HepG2 (cell line): ENCODE data around the gene ARL4C. TPM values are rescaled to one million over a fixed set of nuclear protein-coding genes. Genes with fewer than 3 reads are reported as not detected.

Source experiments
- ATF7 ChIP-seq, 2 experiments: fragments of 450-650 bp in 1 of 2; sonication (generic) in 1 of 2; formaldehyde crosslinking in 1 of 2; IDR thresholded peaks; 2 replicates each; pipeline versions ENCODE4 v1.4.0 to v1.6.1; 2016 to 2020; ENCODE audit warnings: antibody characterized with exemption in 1 of 2, mild to moderate bottlenecking in 1 of 2, missing genetic modification reagents in 1 of 2
- CAMTA2 ChIP-seq: sonication (generic); formaldehyde crosslinking; IDR thresholded peaks from 2 replicates; pipeline ENCODE4 v1.4.0; 2020; ENCODE audit warnings: mild to moderate bottlenecking, missing genetic modification reagents, borderline replicate concordance
- EED ChIP-seq: sonication (generic); formaldehyde crosslinking; IDR thresholded peaks from 2 replicates; pipeline ENCODE4 v1.5.0; 2020; ENCODE audit warnings: mild to moderate bottlenecking, missing genetic modification reagents
- ELF4 ChIP-seq: sonication (generic); formaldehyde crosslinking; IDR thresholded peaks from 2 replicates; pipeline ENCODE4 v1.5.0; 2020; ENCODE audit warnings: missing genetic modification reagents, mild to moderate bottlenecking, moderate library complexity, borderline replicate concordance
- FOXC1 ChIP-seq: sonication (generic); formaldehyde crosslinking; IDR thresholded peaks from 2 replicates; pipeline ENCODE4 v1.8.0; 2022; ENCODE audit warnings: mild to moderate bottlenecking, missing genetic modification reagents, borderline replicate concordance
- HNF4G ChIP-seq, 2 experiments: sonication (generic) in 1 of 2; formaldehyde crosslinking in 1 of 2; IDR thresholded peaks; 2 replicates each; pipeline versions ENCODE4 v1.4.0 to v1.6.1; 2011 to 2020; ENCODE audit warnings: borderline replicate concordance in 2 of 2, low read depth in 2 of 2, mild to moderate bottlenecking in 2 of 2, low read length in 1 of 2, missing genetic modification reagents in 1 of 2, moderate library complexity in 1 of 2
- MIER3 ChIP-seq: IDR thresholded peaks from 2 replicates; pipeline ENCODE4 v1.6.1; 2016; ENCODE audit warnings: missing compliant biosample characterization, borderline replicate concordance
- MYC ChIP-seq: sonication (generic); formaldehyde crosslinking; IDR thresholded peaks from 2 replicates; pipeline ENCODE4 v1.9.0; 2021; ENCODE audit warnings: missing genetic modification reagents, borderline replicate concordance
- NFE2 ChIP-seq: sonication (generic); formaldehyde crosslinking; IDR thresholded peaks from 2 replicates; pipeline ENCODE4 v1.4.0; 2020; ENCODE audit warnings: missing genetic modification reagents
- NPAS2 ChIP-seq: sonication (generic); formaldehyde crosslinking; IDR thresholded peaks from 2 replicates; pipeline ENCODE4 v1.8.0; 2022; ENCODE audit warnings: mild to moderate bottlenecking, missing genetic modification reagents, borderline replicate concordance
- PHF20 ChIP-seq: sonication (generic); formaldehyde crosslinking; IDR thresholded peaks from 2 replicates; pipeline ENCODE4 v1.5.0; 2020; ENCODE audit warnings: mild to moderate bottlenecking, missing genetic modification reagents
- PHF21A ChIP-seq: sonication (generic); formaldehyde crosslinking; IDR thresholded peaks from 2 replicates; pipeline ENCODE4 v1.5.0; 2020; ENCODE audit warnings: mild to moderate bottlenecking, missing genetic modification reagents
- RBAK ChIP-seq: sonication (generic); formaldehyde crosslinking; IDR thresholded peaks from 2 replicates; pipeline ENCODE4 v1.5.1; 2020; ENCODE audit warnings: mild to moderate bottlenecking, missing genetic modification reagents
- RXRA ChIP-seq: sonication (generic); formaldehyde crosslinking; IDR thresholded peaks from 2 replicates; pipeline ENCODE4 v1.5.1; 2020; ENCODE audit warnings: missing genetic modification reagents
- SALL1 ChIP-seq: sonication (generic); formaldehyde crosslinking; IDR thresholded peaks from 2 replicates; pipeline ENCODE4 v1.8.0; 2022; ENCODE audit warnings: mild to moderate bottlenecking, missing genetic modification reagents
- SIX1 ChIP-seq: sonication (generic); formaldehyde crosslinking; IDR thresholded peaks from 2 replicates; pipeline ENCODE4 v1.4.0; 2020; ENCODE audit warnings: missing genetic modification reagents, borderline replicate concordance
- SNAI1 ChIP-seq: sonication (generic); formaldehyde crosslinking; IDR thresholded peaks from 2 replicates; pipeline ENCODE4 v1.5.0; 2020; ENCODE audit warnings: mild to moderate bottlenecking, missing genetic modification reagents, borderline replicate concordance
- SOX13 ChIP-seq, 3 experiments: fragments of 450-650 bp in 1 of 3; sonication (generic) in 1 of 3; formaldehyde crosslinking in 1 of 3; IDR thresholded peaks in 2 of 3; conservative IDR thresholded peaks in 1 of 3; 2 replicates each; pipeline versions ENCODE4 v1.5.0 to v1.6.1; 2016 to 2020; ENCODE audit warnings: antibody characterized with exemption in 1 of 3, mild to moderate bottlenecking in 1 of 3, missing compliant biosample characterization in 1 of 3, missing genetic modification reagents in 1 of 3, moderate library complexity in 1 of 3
- ZMYM4 ChIP-seq: sonication (generic); formaldehyde crosslinking; IDR thresholded peaks from 2 replicates; pipeline ENCODE4 v1.8.1; 2023; ENCODE audit warnings: mild to moderate bottlenecking, missing genetic modification reagents
- ZNF44 ChIP-seq: sonication (generic); formaldehyde crosslinking; IDR thresholded peaks from 2 replicates; pipeline ENCODE4 v1.5.1; 2020; ENCODE audit warnings: mild to moderate bottlenecking, missing genetic modification reagents
- ZNF512B ChIP-seq: sonication (generic); formaldehyde crosslinking; IDR thresholded peaks from 2 replicates; pipeline ENCODE4 v1.5.1; 2020; ENCODE audit warnings: missing genetic modification reagents, mild to moderate bottlenecking, borderline replicate concordance
- ZNF557 ChIP-seq: sonication (generic); formaldehyde crosslinking; IDR thresholded peaks from 2 replicates; pipeline ENCODE4 v1.4.0; 2020; ENCODE audit warnings: missing genetic modification reagents
- ZNF572 ChIP-seq: sonication (generic); formaldehyde crosslinking; IDR thresholded peaks from 2 replicates; pipeline ENCODE4 v1.5.1; 2020; ENCODE audit warnings: mild to moderate bottlenecking, missing genetic modification reagents
- ZNF616 ChIP-seq: sonication (generic); formaldehyde crosslinking; IDR thresholded peaks from 2 replicates; pipeline ENCODE4 v1.5.0; 2020; ENCODE audit warnings: low read depth, mild to moderate bottlenecking, missing genetic modification reagents
- ZNF670 ChIP-seq: sonication (generic); formaldehyde crosslinking; IDR thresholded peaks from 2 replicates; pipeline ENCODE4 v1.8.0; 2022; ENCODE audit warnings: mild to moderate bottlenecking, missing genetic modification reagents, borderline replicate concordance
- ZNF777 ChIP-seq: sonication (generic); formaldehyde crosslinking; IDR thresholded peaks from 2 replicates; pipeline ENCODE4 v1.4.0; 2020; ENCODE audit warnings: missing genetic modification reagents
- polyA plus RNA-seq, 8 experiments: library from polyadenylated mRNA; depleted of rRNA in 3 of 8; stranded (reverse) in 7 of 8; unstranded in 1 of 8; fragments of >200 nt; fragmentation: Illumina TruSeq in 4 of 8; extraction: Trizol in 4 of 8; gene quantifications; 2 replicates each; pipeline versions ENCODE4 v1.2.1 to v1.2.3, GENCODE V29; 2011 to 2016; ENCODE audit warnings: low read depth in 4 of 8, missing spikeins in 1 of 8, mixed read lengths in 1 of 8; ENCODE audit not compliant: insufficient read depth in 1 of 8
- total RNA-seq, 5 experiments: library from RNA; depleted of rRNA; stranded (reverse); fragments of >200 nt; fragmentation: Illumina TruSeq; extraction: Trizol; gene quantifications; 2 replicates each; pipeline ENCODE4 v1.2.3, GENCODE V29; 2016; ENCODE audit warnings: low read depth in 1 of 5

Gene ARL4C
- total and polyA plus RNA-seq, 2 of the 13 experiments (the other 11 are each of a cell fraction or from before 2014, with no cell fraction given), result 0.07 to 0.15 TPM

GRCh38 chr2:234534515-234534914, 37.6 kb upstream of the ARL4C start (continued):
- 0 out of 2 replicates have a peak, but pooled peaks have one; percentile 23 for TF ChIP-seq RXRA (CRISPR knock-in tag)
- TF ChIP-seq RBAK (CRISPR knock-in tag), result no peak
- no peak for TF ChIP-seq ZNF557 (CRISPR knock-in tag)
- no peak for TF ChIP-seq ZNF616
- TF ChIP-seq EED, result 0 out of 2 replicates have a peak, but pooled peaks have one; percentile 45
- TF ChIP-seq SALL1, result peak; percentile 73
- no peak for TF ChIP-seq ZNF670 (CRISPR knock-in tag)
- TF ChIP-seq NPAS2 (CRISPR knock-in tag), result no peak
- TF ChIP-seq MIER3 (CRISPR knock-in tag), result no peak
- no peak for TF ChIP-seq ZNF512B (CRISPR knock-in tag)
- peak; percentile 42; the same call in 1 of the 2 replicates for TF ChIP-seq PHF21A (CRISPR knock-in tag)
- 0 out of 2 replicates have a peak, but pooled peaks have one; percentile 21 for TF ChIP-seq MYC (CRISPR knock-in tag)
- TF ChIP-seq ZMYM4 (CRISPR knock-in tag), result 0 out of 2 replicates have a peak, but pooled peaks have one; percentile 40
- TF ChIP-seq NFE2 (CRISPR knock-in tag), result no peak
- TF ChIP-seq ATF7 (IDR thresholded peaks at IDR 0.05), result no peak
- 0 out of 2 replicates have a peak, but pooled peaks have one; percentile 31 for TF ChIP-seq ATF7 (CRISPR knock-in tag; IDR thresholded peaks at IDR 0.05)
- TF ChIP-seq CAMTA2, result no peak
- TF ChIP-seq PHF20 (CRISPR knock-in tag), result 0 out of 2 replicates have a peak, but pooled peaks have one; percentile 26
- TF ChIP-seq SNAI1 (CRISPR knock-in tag), result no peak
- peak; percentile 62 for TF ChIP-seq HNF4G (IDR thresholded peaks at IDR 0.05; ENCODE audit: borderline replicate concordance, low read depth, low read length)
- 0 out of 2 replicates have a peak, but pooled peaks have one; percentile 49 for TF ChIP-seq HNF4G (CRISPR knock-in tag; IDR thresholded peaks at IDR 0.05; ENCODE audit: borderline replicate concordance, low read depth)
- no peak for TF ChIP-seq ZNF572 (CRISPR knock-in tag)
- no peak for TF ChIP-seq ZNF44
- TF ChIP-seq ELF4, result no peak
- TF ChIP-seq FOXC1, result 0 out of 2 replicates have a peak, but pooled peaks have one; percentile 26
- 0 out of 2 replicates have a peak, but pooled peaks have one; percentile 40 for TF ChIP-seq SOX13 (IDR thresholded peaks at IDR 0.05)
- TF ChIP-seq SOX13 (CRISPR knock-in tag; conservative IDR thresholded peaks at IDR 0.05 in 1 of 2, IDR thresholded peaks at IDR 0.05 in 1 of 2), result peak in 1 of 2 experiments; percentile 83; a peak in 2 of 4 replicates
- TF ChIP-seq SIX1, result peak; percentile 67; the same call in 1 of the 2 replicates
- no peak for TF ChIP-seq ZNF777 (CRISPR knock-in tag)
